Gastroesophageal sphincter (tissue), 4 donors: ENCODE data around the gene FANCG. TPM values are rescaled to one million over a fixed set of nuclear protein-coding genes. Genes with fewer than 3 reads are reported as not detected.

Experiments used
- ATAC-seq: fragments of 150-250 bp; one replicate; pipeline ENCODE4 v1.9.1; 2016; ENCODE audit warnings: mild to moderate bottlenecking, moderate library complexity
- H3K27ac ChIP-seq, 4 donors: fragments of 200-600 bp; sonication (generic) in 3 of 4; 1 replicate in 3 of 4; 2 replicates in 1 of 4; pipeline ENCODE4 v1.5.1; 2016 to 2019
- H3K27me3 ChIP-seq: fragments of 200-600 bp; sonication (generic); one replicate; pipeline ENCODE4 v1.5.1; 2019
- H3K36me3 ChIP-seq, 2 donors: fragments of 200-600 bp; sonication (generic); one replicate each; pipeline ENCODE4 v1.5.1; 2019; ENCODE audit warnings: control low read depth in 1 of 2
- H3K4me1 ChIP-seq, 3 donors: fragments of 200-600 bp; sonication (generic); 1 replicate in 2 of 3; 2 replicates in 1 of 3; pipeline ENCODE4 v1.5.1; 2016 to 2019; ENCODE audit warnings: control low read depth in 2 of 3
- H3K4me3 ChIP-seq, 2 donors: fragments of 200-600 bp; sonication (generic); one replicate each; pipeline ENCODE4 v1.5.1; 2019; ENCODE audit warnings: mild to moderate bottlenecking in 1 of 2, moderate library complexity in 1 of 2
- H3K9me3 ChIP-seq, 3 donors: fragments of 200-600 bp; sonication (generic); one replicate each; pipeline ENCODE4 v1.5.1; 2017 to 2019; ENCODE audit warnings: control low read depth in 2 of 3
- CTCF ChIP-seq, 4 experiments: fragments of 200-600 bp in 2 of 4; fragments of 450-650 bp in 2 of 4; sonication (generic) in 1 of 4; IDR thresholded peaks; one replicate each; pipeline ENCODE4 v1.5.1; 2017 to 2019; ENCODE audit warnings: antibody characterized with exemption in 4 of 4, mild to moderate bottlenecking in 2 of 4, moderate library complexity in 2 of 4
- EP300 ChIP-seq: sonication (generic); formaldehyde crosslinking; IDR thresholded peaks from one replicate; pipeline ENCODE4 v1.6.1; 2017; ENCODE audit warnings: antibody characterized with exemption, mild to moderate bottlenecking
- POLR2A ChIP-seq, 2 donors: fragments of 450-650 bp; IDR thresholded peaks; one replicate each; pipeline ENCODE4 v1.6.1; 2017; ENCODE audit warnings: antibody characterized with exemption in 2 of 2, mild to moderate bottlenecking in 2 of 2, moderate library complexity in 1 of 2
- POLR2AphosphoS5 ChIP-seq: sonication (generic); formaldehyde crosslinking; IDR thresholded peaks from one replicate; pipeline ENCODE4 v1.6.1; 2017; ENCODE audit warnings: antibody characterized with exemption
- WGBS, 2 donors: methylation state at CpG; one replicate each; pipeline ENCODE4 v1.1.5; 2018; ENCODE audit warnings: low coverage in 1 of 2; 5-methylcytosine and 5-hydroxymethylcytosine counted together
- total RNA-seq, 4 donors: library from RNA; depleted of rRNA; stranded (reverse); fragments of >200 nt; gene quantifications; one replicate each; pipeline ENCODE4 v1.1.0, GENCODE V29; 2016

FANCG gene
- total RNA-seq, 4 donors from 2014 or later = 3.0 to 7.2 (median 5.1) TPM

GRCh38 chr9:35048511-35048910, 31.2 kb downstream of the FANCG start:
- Histone ChIP-seq H3K27me3 (no peaks in the 10 kb centered on the region), H3K4me3 (no peak overlapping the region), H3K27ac (no peak overlapping the region), H3K4me1 (peaks cover 0 to 9% (median 0%) of the 10 kb centered on the region in 3 donors), H3K36me3 (peaks cover 0 to 79% of the 10 kb centered on the region in 2 donors), H3K9me3 (no peaks in the 10 kb centered on the region)
- TF ChIP-seq CTCF (IDR thresholded peaks at IDR 0.05) = no peak
- no peak for TF ChIP-seq POLR2A (IDR thresholded peaks at IDR 0.05)
- TF ChIP-seq POLR2AphosphoS5 = no peak
- no peak for TF ChIP-seq EP300
- no peak for ATAC-seq
- WGBS, 2 donors = 95 to 98% methylated on average over 4 to 5 of the region's 6 CpGs

GRCh38 chr9:35044071-35044470, 35.7 kb downstream of the FANCG start:
- no peak for TF ChIP-seq POLR2A (IDR thresholded peaks at IDR 0.05)
- no peak for TF ChIP-seq POLR2AphosphoS5
- TF ChIP-seq CTCF (IDR thresholded peaks at IDR 0.05) = no peak
- TF ChIP-seq EP300 = no peak
- Histone ChIP-seq H3K9me3 (no peaks in the 10 kb centered on the region), H3K27me3 (no peaks in the 10 kb centered on the region), H3K27ac (no peak overlapping the region), H3K4me1 (no peaks in the 10 kb centered on the region), H3K4me3 (no peak overlapping the region), H3K36me3 (peaks cover 0 to 69% of the 10 kb centered on the region in 2 donors)
- no peak for ATAC-seq
- no CpG with 5 or more reads among the region's 3 CpGs for WGBS, 2 donors

- Histone ChIP-seq H3K4me3 (no peak overlapping the region), H3K36me3 (peaks cover 0 to 62% of the 10 kb centered on the region in 2 donors), H3K4me1 (no peaks in the 10 kb centered on the region), H3K27me3 (no peaks in the 10 kb centered on the region), H3K9me3 (no peaks in the 10 kb centered on the region), H3K27ac (no peak overlapping the region)
- TF ChIP-seq POLR2AphosphoS5 (no peak), POLR2A (IDR thresholded peaks at IDR 0.05) (no peak), CTCF (IDR thresholded peaks at IDR 0.05) (no peak), EP300 (no peak)
- WGBS, 2 donors = 83 to 100% methylated on average over 1 of the region's 6 CpGs
- no peak for ATAC-seq
Observed at GRCh38 chr9:35042891-35043545, 36.7 kb downstream of the FANCG start.

GRCh38 chr9:35042081-35042604, 37.6 kb downstream of the FANCG start:
- peaks cover 0 to 60% of the 10 kb centered on the region in 2 donors for H3K36me3 ChIP-seq
- H3K9me3 ChIP-seq = no peaks in the 10 kb centered on the region
- no peak overlapping the region for H3K27ac ChIP-seq
- H3K4me3 ChIP-seq = no peak overlapping the region
- no peaks in the 10 kb centered on the region for H3K27me3 ChIP-seq
- H3K4me1 ChIP-seq = no peaks in the 10 kb centered on the region
- no peak for TF ChIP-seq POLR2A (IDR thresholded peaks at IDR 0.05)
- no peak for TF ChIP-seq CTCF (IDR thresholded peaks at IDR 0.05)
- TF ChIP-seq EP300 = no peak
- TF ChIP-seq POLR2AphosphoS5 = no peak
- WGBS, 2 donors = 85% methylated on average over 3 of the region's 3 CpGs; no CpG with 5 or more reads in 1 of the 2 donors
- ATAC-seq = no peak
